ENCODE measurements around the gene CLDN10. TPM values are rescaled to one million over a fixed set of nuclear protein-coding genes. Genes with fewer than 3 reads are reported as not detected.

Gene CLDN10
- 100 to 1,000 TPM in 2 of 6 donors, 10 to 100 TPM in 4; 83.8 to 174 (median 96.2) TPM for total RNA-seq
- polyA plus RNA-seq, result 100 to 1,000 TPM in 1 of 2 donors, 10 to 100 TPM in 1; 96.5 to 258 TPM

DNA sequence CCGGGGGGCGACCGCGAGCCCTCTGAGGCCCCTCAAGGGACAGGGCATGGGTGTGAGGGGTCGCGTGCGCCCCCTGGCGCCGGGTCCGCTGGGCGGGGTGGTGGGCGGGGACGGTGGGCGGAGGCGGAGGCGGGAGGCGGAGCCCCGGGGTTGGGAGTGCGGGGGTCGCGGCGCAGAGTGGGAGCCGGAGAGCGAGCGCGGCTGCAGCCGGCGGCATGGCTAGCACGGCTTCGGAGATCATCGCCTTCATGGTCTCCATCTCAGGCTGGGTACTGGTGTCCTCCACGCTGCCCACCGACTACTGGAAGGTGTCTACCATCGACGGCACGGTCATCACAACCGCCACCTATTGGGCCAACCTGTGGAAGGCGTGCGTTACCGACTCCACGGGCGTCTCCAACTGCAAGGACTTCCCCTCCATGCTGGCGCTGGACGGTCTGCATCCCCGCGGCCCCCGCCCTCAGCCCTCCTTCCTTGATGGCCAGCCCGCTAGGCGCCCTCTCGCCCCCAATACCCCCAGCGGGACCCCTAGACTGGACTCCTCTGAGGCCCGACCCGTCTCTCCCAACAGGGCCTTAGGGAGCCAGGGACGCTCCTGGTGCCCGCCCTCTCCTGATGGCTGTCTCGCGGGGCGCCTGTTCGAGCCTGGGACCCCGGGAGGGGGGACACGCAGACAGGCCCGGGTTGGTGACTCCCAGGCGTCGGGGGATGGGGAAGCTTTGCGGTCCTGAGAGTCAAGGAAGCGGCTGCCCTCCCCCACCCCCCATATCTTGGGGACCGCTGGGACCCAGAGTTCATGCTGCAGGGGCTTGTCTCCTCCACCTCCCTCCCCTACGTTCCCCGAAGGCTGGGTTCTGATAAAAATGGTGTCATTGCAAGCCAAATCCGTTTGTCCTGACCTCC, at the start of gene CLDN10:
Gene CLDN10 (plus strand): TSS at position 182 of the 903 bp plus-strand sequence. CDS start 34 bp downstream, at position 216.
- TF ChIP-seq CTCF (IDR thresholded peaks at IDR 0.05), result peak; percentile 38 to 61 (median 46)
- peak within 1 kb of the TSS; percentile 83 to 95 (median 87) for H3K27ac ChIP-seq
- ATAC-seq, result peak; percentile 83 to 88 (median 86)
- intact Hi-C loops (cut with DNase I), result no loop called here
- H3K4me3 ChIP-seq, result peak within 1 kb of the TSS; percentile 55 to 84 (median 61)
- no peaks in the 10 kb centered on the region for H3K36me3 ChIP-seq
- FAIRE-seq, result no peak
- peak; percentile 77 to 90 (median 80) for DNase-seq
- peaks cover 0 to 20% (median 14%) of the 10 kb centered on the region in 3 donors for H3K4me1 ChIP-seq
- WGBS, 2 donors, result 0 to 1% methylated on average over 54 to 70 of the region's 70 CpGs
- H3K9me3 ChIP-seq, result no peaks in the 10 kb centered on the region
- no peaks in the 10 kb centered on the region for H3K27me3 ChIP-seq

GRCh38 chr13:95503662-95504061, 48.9 kb upstream of the CLDN10 start:
- TF ChIP-seq CTCF (IDR thresholded peaks at IDR 0.05), result no peak
- Histone ChIP-seq H3K4me1 (peaks cover 0 to 4% (median 0%) of the 10 kb centered on the region in 3 donors), H3K27ac (no peak overlapping the region), H3K27me3 (no peaks in the 10 kb centered on the region), H3K36me3 (no peaks in the 10 kb centered on the region), H3K9me3 (no peaks in the 10 kb centered on the region), H3K4me3 (no peak overlapping the region)
- DNase-seq (no peak), ATAC-seq (no peak), FAIRE-seq (no peak)
- 95 to 100% methylated on average over 1 of the region's 1 CpG for WGBS, 2 donors
- intact Hi-C loops (cut with DNase I), result loop anchor here in 1 of 3 donors (10.0 kb wide), 1 partner anchor 341 kb away; no protein-coding TSS in a partner anchor

- no peak for TF ChIP-seq CTCF (IDR thresholded peaks at IDR 0.05)
- intact Hi-C loops (cut with DNase I), result loop anchor here in 1 of 3 donors (10.0 kb wide), 1 partner anchor 340 kb away; no protein-coding TSS in a partner anchor
- no peak for FAIRE-seq
- peak; percentile 46 to 90 (median 84) for ATAC-seq
- Histone ChIP-seq H3K9me3 (no peaks in the 10 kb centered on the region), H3K4me1 (peaks cover 0 to 4% (median 0%) of the 10 kb centered on the region in 3 donors), H3K4me3 (no peak overlapping the region), H3K27me3 (no peaks in the 10 kb centered on the region), H3K27ac (no peak overlapping the region), H3K36me3 (no peaks in the 10 kb centered on the region)
- DNase-seq, result no peak
- 18 to 24% methylated on average over 3 of the region's 3 CpGs for WGBS, 2 donors
Observed at GRCh38 chr13:95505265-95505664, 47.3 kb upstream of the CLDN10 start.

DNA sequence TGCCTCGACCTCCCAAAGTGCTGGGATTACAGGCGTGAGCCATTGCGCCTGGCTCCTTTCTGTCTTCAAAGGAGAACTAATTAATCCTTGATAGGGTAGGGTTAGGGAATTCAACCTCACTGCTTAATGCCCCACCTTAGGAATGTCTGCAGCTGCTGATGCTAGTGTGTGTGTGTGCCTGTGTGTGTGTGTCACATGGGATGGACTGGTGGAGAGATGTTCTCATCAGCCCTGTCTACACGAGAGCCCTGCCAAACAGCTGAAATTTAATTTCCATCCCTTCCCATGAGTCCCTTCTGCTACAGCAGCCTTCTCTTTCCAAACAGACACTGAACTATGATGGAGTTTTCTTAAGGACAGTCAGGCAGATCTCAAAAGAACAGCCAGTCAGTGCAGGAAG, 46.5 kb upstream of the CLDN10 start:
- ATAC-seq, result peak in 2 of 4 donors; percentile 19 to 34
- no peaks in the 10 kb centered on the region for H3K27me3 ChIP-seq

More for the DNA sequence above, 46.5 kb upstream of the CLDN10 start:
- Histone ChIP-seq H3K9me3 (no peaks in the 10 kb centered on the region), H3K4me1 (peaks cover 0 to 5% (median 4%) of the 10 kb centered on the region in 3 donors), H3K27ac (no peak overlapping the region), H3K4me3 (no peak overlapping the region), H3K36me3 (no peaks in the 10 kb centered on the region)
- DNase-seq (no peak), FAIRE-seq (no peak)
- intact Hi-C loops (cut with DNase I), result loop anchor here in 1 of 3 donors (10.0 kb wide), 1 partner anchor 339 kb away; no protein-coding TSS in a partner anchor
- 80 to 81% methylated on average over 4 of the region's 4 CpGs for WGBS, 2 donors
- TF ChIP-seq CTCF (IDR thresholded peaks at IDR 0.05), result no peak

All from pancreas (tissue), 10 donors.